ENCODE measurements around the gene ZNF487.
"Not testable (repeated sequence)": the region's sequence is repeated elsewhere in the genome, so short reads cannot be mapped to it uniquely, and the experiment has no call there.

The ZNF487 gene

GRCh38 chr10:43436291-43437140 is at the start of gene ZNF487:
TSS of gene ZNF487 (plus strand) at chr10:43437111. CDS start at chr10:43475814, 38,703 bp downstream.
- peak; percentile 84 for DNase-seq

- DNase-seq = no peak
Measured at GRCh38 chr10:43387678-43388032, 49.3 kb upstream of the ZNF487 start.

- DNase-seq = no peak
Measured at GRCh38 chr10:43389867-43390266, 47.0 kb upstream of the ZNF487 start.

GRCh38 chr10:43390333-43390732 is 46.6 kb upstream of the ZNF487 start:
- no peak for DNase-seq

- no peak for DNase-seq
Measured at GRCh38 chr10:43390759-43391158, 46.2 kb upstream of the ZNF487 start.

GRCh38 chr10:43391496-43391895 is 45.4 kb upstream of the ZNF487 start:
- DNase-seq = no peak

- DNase-seq = no peak
Measured at GRCh38 chr10:43392748-43393147, 44.2 kb upstream of the ZNF487 start.

- DNase-seq = not testable (repeated sequence)
Measured at GRCh38 chr10:43393186-43393585, 43.7 kb upstream of the ZNF487 start.

- no peak for DNase-seq
Measured at GRCh38 chr10:43393606-43394360, 43.1 kb upstream of the ZNF487 start.

GRCh38 chr10:43394868-43395267 is 42.0 kb upstream of the ZNF487 start:
- no peak for DNase-seq

- DNase-seq = no peak
Measured at GRCh38 chr10:43395571-43396060, 41.3 kb upstream of the ZNF487 start.

- DNase-seq = peak; percentile 57
Measured at GRCh38 chr10:43396061-43396927, 40.6 kb upstream of the ZNF487 start.

- peak; percentile 61 for DNase-seq
Measured at GRCh38 chr10:43396928-43397624, 39.8 kb upstream of the ZNF487 start.

- no peak for DNase-seq
Measured at GRCh38 chr10:43398939-43399319, 38.0 kb upstream of the ZNF487 start.

GRCh38 chr10:43399320-43400310 is 37.3 kb upstream of the ZNF487 start:
- no peak for DNase-seq

- DNase-seq = no peak
Measured at GRCh38 chr10:43401627-43402026, 35.3 kb upstream of the ZNF487 start.

- DNase-seq = no peak
Measured at GRCh38 chr10:43402176-43402575, 34.7 kb upstream of the ZNF487 start.

GRCh38 chr10:43402880-43403452 is 33.9 kb upstream of the ZNF487 start:
- DNase-seq = no peak

GRCh38 chr10:43403911-43404703 is 32.8 kb upstream of the ZNF487 start:
- DNase-seq = no peak

- DNase-seq = no peak
Measured at GRCh38 chr10:43404704-43405084, 32.2 kb upstream of the ZNF487 start.
